Fibroblast of mammary gland (primary cell): Measurements from ENCODE around the gene C1orf185.

Source experiments
- DNase-seq: peaks from one replicate; pipeline ENCODE4 v3.0.0-alpha.2; 2010; ENCODE audit warnings: low read depth
- H3K4me3 ChIP-seq: 2 replicates; pipeline ENCODE4 v1.5.1; 2011; ENCODE audit warnings: low read depth, mild to moderate bottlenecking, low read length, moderate library complexity; ENCODE audit not compliant: control insufficient read depth
- TF ChIP-seq, protein P1 (sequence below): conservative IDR thresholded peaks from 2 replicates; pipeline ENCODE4 v1.5.1; 2011; ENCODE audit warnings: low read depth, low read length, inconsistent platforms; ENCODE audit not compliant: control insufficient read depth, insufficient read depth

C1orf185 gene

DNA sequence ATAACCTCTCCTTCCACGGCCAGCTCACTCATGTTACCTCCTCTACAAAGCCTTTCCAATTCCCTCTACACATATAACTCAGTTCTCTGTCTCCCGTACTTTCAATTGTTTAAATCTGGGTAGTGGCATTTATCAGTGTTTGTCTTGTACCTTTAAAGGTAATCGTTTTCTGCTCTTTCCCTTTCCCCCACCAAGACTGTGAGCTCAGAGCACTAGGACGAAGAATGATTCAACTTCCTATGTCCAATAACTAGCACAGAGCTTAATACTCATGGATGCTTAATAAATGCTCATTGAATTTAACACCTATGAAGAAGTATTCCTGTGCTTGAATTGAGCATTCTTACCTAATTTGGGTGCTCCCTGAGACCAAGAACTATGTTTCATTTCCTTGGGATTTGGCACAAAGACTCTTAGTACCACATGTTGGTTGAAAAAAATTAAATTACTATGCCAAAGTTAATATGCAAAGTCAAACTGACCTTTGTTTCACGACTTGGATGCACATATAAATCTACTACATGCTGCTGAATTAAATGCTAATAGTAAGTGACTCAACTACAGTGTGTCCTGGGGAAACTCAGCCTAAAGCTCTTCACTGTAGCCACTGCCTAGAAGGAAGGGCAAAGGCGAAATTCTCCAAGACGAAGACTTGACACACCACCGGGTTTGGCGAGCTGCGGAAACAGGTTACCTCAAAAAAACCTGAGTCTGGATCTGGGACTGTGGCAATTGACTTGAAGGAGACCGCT lies 30.6 kb upstream of the C1orf185 start:
- TF ChIP-seq, protein P1, sequence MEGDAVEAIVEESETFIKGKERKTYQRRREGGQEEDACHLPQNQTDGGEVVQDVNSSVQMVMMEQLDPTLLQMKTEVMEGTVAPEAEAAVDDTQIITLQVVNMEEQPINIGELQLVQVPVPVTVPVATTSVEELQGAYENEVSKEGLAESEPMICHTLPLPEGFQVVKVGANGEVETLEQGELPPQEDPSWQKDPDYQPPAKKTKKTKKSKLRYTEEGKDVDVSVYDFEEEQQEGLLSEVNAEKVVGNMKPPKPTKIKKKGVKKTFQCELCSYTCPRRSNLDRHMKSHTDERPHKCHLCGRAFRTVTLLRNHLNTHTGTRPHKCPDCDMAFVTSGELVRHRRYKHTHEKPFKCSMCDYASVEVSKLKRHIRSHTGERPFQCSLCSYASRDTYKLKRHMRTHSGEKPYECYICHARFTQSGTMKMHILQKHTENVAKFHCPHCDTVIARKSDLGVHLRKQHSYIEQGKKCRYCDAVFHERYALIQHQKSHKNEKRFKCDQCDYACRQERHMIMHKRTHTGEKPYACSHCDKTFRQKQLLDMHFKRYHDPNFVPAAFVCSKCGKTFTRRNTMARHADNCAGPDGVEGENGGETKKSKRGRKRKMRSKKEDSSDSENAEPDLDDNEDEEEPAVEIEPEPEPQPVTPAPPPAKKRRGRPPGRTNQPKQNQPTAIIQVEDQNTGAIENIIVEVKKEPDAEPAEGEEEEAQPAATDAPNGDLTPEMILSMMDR: no peak
- no peak overlapping the region for H3K4me3 ChIP-seq
- DNase-seq: peak; percentile 16

DNA sequence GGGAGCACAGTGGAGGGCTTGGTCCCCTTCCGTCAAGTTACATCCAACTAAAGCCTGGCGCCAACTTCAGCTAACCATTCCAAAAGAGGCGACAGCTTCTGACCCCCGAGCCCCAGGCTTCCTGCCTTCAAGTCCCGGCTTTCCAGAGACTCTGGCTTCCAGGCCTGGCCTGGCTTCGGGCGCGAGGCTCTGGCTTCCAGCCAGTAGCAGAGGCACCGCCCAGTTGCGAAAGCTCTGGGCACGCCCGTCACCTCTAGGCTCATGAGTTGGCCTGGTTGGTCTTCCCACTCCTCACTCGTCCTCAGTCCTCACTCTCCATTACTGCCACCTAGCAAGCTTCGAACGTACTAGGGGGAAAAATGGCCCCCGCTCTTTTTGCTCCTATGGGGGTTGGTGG lies 30.0 kb upstream of the C1orf185 start:
- DNase-seq: no peak
- TF ChIP-seq, protein P1: no peak
- no peak overlapping the region for H3K4me3 ChIP-seq

DNA sequence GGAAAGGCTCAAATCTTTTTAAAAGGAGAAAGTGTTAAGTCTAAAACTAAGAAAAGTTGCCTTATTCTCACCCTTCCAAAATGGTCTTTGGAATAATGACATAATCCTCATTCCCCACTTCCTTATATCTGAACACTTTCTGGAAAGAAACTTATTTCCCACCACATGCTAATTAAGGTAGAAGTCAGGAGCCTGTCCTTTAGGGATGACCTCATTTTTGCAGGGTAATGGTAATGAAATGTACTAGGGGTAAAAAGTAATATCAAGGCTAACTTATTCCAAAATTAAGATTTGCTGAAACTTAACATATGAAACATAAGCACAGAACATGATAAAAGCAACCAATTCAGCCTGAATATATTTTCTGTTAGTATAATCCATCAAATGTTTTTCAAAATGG lies 29.4 kb upstream of the C1orf185 start:
- TF ChIP-seq, protein P1: no peak
- no peak overlapping the region for H3K4me3 ChIP-seq

DNA sequence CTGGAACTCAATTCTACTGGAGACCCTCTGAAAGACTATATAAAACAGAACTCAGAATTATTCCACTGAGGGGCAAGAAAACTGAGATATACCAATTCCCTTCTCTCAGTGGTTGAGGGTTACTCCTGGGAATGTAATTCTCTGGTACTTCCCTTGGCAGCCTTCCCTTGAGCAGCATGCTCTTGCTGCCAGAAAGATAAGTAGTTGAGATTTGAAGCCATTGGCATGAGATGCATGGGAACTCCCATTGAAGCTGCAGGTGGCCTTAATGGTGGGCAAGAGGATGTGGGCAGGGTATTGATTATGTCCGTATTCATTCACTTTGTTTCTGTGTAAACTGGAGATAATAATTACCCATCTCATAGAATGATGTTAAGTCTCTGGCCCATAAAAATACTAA lies 28.6 kb upstream of the C1orf185 start:
- DNase-seq: no peak
- no peak overlapping the region for H3K4me3 ChIP-seq
- TF ChIP-seq, protein P1: no peak

More for the DNA sequence above, 29.4 kb upstream of the C1orf185 start:
- no peak for DNase-seq

DNA sequence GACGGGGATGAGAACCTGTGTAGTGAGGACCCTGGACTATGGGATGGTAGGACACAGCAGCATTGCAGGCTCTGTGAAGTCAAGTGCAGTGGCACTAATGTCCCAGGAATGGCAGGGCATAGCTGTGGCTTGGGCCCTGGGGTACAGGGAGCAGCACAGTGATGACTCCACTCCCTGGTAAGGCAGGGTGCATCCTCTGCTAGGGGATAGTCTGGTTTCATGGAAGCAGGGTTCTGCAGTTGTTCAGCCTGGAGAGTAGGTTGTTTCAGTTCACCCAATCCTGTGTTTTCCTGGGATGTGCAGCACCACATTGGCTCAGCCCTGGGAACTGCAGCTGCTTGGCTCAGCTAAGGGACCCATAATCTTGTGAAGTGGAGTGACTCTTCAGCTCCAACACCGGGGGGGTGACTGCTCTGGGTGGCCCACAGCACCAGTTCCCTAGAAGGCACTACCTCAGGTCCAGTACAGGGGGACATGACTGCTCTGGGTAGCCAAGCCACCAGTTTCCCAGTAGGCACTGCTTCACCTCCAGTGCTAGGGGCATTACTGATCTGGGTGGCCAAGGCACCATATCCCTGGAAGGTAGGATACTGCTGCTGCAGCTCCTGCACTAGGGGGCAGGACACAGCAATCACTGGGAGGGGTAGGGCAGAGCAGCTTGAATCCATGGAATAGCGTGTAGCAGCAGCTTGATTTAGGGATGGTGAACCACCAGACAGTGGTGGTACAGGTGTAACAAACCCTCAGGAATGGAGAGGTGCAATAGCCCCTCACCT lies 15.3 kb upstream of the C1orf185 start:
- TF ChIP-seq, protein P1: peak; percentile 3

DNA sequence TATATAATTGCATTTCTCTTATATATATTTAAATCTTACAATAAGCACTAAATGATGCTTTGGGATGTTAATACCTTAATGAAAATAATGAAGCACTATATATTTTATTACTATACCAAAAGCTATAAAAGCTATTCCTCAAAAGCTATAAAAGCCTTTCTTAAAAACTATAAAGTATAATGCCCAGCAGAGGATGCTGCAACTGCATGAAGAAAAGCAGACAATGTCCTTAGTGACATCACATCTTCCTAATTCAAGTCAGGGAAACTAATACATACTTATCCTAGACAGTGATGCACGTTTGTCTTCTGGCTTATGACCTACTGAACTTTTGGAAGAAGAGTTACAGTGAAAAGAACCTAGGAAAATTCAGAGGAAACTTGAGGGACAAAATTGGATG lies 13.6 kb upstream of the C1orf185 start:
- TF ChIP-seq, protein P1: peak; percentile 38
- DNase-seq: peak; percentile 37

More for the DNA sequence above, 15.3 kb upstream of the C1orf185 start:
- no peak overlapping the region for H3K4me3 ChIP-seq
- no peak for DNase-seq

More for the DNA sequence above, 13.6 kb upstream of the C1orf185 start:
- H3K4me3 ChIP-seq: no peak overlapping the region
